ENCODE data around the gene TLR6.
A peak's percentile ranks its signal among the peaks of the same experiment; 100 is the strongest.

The TLR6 gene

GRCh38 chr4:38846015-38846414, 10.6 kb downstream of the TLR6 start:
- DNase-seq (ENCODE audit: extremely low read depth, low read depth): no peak
- no peak for TF ChIP-seq CTCF (IDR thresholded peaks at IDR 0.05; ENCODE audit: low read depth, low read length, missing control alignments)
- H3K4me3 ChIP-seq (replicated peaks; ENCODE audit: low read depth, low read length): no peak overlapping the region

GRCh38 chr4:38842994-38843393, 13.6 kb downstream of the TLR6 start:
- no peak for TF ChIP-seq CTCF (IDR thresholded peaks at IDR 0.05; ENCODE audit: low read depth, low read length, missing control alignments)
- H3K4me3 ChIP-seq (replicated peaks; ENCODE audit: low read depth, low read length): no peak overlapping the region
- no peak for DNase-seq (ENCODE audit: extremely low read depth, low read depth)

GRCh38 chr4:38837849-38838248, 18.8 kb downstream of the TLR6 start:
- DNase-seq (ENCODE audit: extremely low read depth, low read depth): no peak
- no peak overlapping the region for H3K4me3 ChIP-seq (replicated peaks; ENCODE audit: low read depth, low read length)
- TF ChIP-seq CTCF (IDR thresholded peaks at IDR 0.05; ENCODE audit: low read depth, low read length, missing control alignments): no peak

- no peak for TF ChIP-seq CTCF (IDR thresholded peaks at IDR 0.05; ENCODE audit: low read depth, low read length, missing control alignments)
- DNase-seq (ENCODE audit: extremely low read depth, low read depth): no peak
- no peak overlapping the region for H3K4me3 ChIP-seq (replicated peaks; ENCODE audit: low read depth, low read length)
Measured at GRCh38 chr4:38837334-38837733, 19.3 kb downstream of the TLR6 start.

- no peak for TF ChIP-seq CTCF (IDR thresholded peaks at IDR 0.05; ENCODE audit: low read depth, low read length, missing control alignments)
- DNase-seq (ENCODE audit: extremely low read depth, low read depth): no peak
- no peak overlapping the region for H3K4me3 ChIP-seq (replicated peaks; ENCODE audit: low read depth, low read length)
Measured at GRCh38 chr4:38834570-38834969, 22.0 kb downstream of the TLR6 start.

GRCh38 chr4:38832624-38833528, 23.7 kb downstream of the TLR6 start:
- peak; percentile 24 for TF ChIP-seq CTCF (IDR thresholded peaks at IDR 0.05; ENCODE audit: low read depth, low read length, missing control alignments)

More at GRCh38 chr4:38832624-38833528, 23.7 kb downstream of the TLR6 start:
- H3K4me3 ChIP-seq (replicated peaks; ENCODE audit: low read depth, low read length): no peak overlapping the region
- DNase-seq (ENCODE audit: extremely low read depth, low read depth): no peak

Measured in HFF-Myc (cell line).